Adrenal gland (tissue), 12 donors: Measurements from ENCODE around the gene KRTAP10-2. TPM values are rescaled to one million over a fixed set of nuclear protein-coding genes. Genes with fewer than 3 reads are reported as not detected.

Source experiments
- DNase-seq, 7 donors: peaks; one replicate each; pipeline ENCODE4 v3.0.0-alpha.2; 2019 to 2020
- H3K27ac ChIP-seq, 5 donors: fragments of 200-600 bp; sonication (generic) in 4 of 5; 1 replicate in 3 of 5; 2 replicates in 2 of 5; pipeline versions ENCODE4 v1.5.1 to v1.8.0; 2016 to 2020; ENCODE audit warnings: mild to moderate bottlenecking in 1 of 5
- H3K27me3 ChIP-seq: fragments of 200-600 bp; 2 replicates; pipeline ENCODE4 v1.8.0; 2021
- H3K36me3 ChIP-seq, 2 donors: fragments of 200-600 bp; replicated peaks in 1 of 2; 1 replicate in 1 of 2; 2 replicates in 1 of 2; pipeline versions ENCODE4 v1.5.1 to v1.8.0; 2018 to 2022
- H3K4me1 ChIP-seq, 2 donors: fragments of 200-600 bp; replicated peaks in 1 of 2; 1 replicate in 1 of 2; 2 replicates in 1 of 2; pipeline versions ENCODE4 v1.5.1 to v1.8.0; 2018 to 2021
- H3K4me3 ChIP-seq, 4 donors: fragments of 200-600 bp; sonication (generic) in 3 of 4; one replicate each; pipeline ENCODE4 v1.5.1; 2016 to 2018
- H3K9me3 ChIP-seq, 3 donors: fragments of 200-600 bp; sonication (generic) in 1 of 3; replicated peaks in 1 of 3; 1 replicate in 2 of 3; 2 replicates in 1 of 3; pipeline versions ENCODE4 v1.5.1 to v1.8.0; 2016 to 2021
- POLR2A ChIP-seq, 2 donors: fragments of 450-650 bp; IDR thresholded peaks; one replicate each; pipeline ENCODE4 v1.6.1; 2017; ENCODE audit warnings: antibody characterized with exemption in 2 of 2, mild to moderate bottlenecking in 2 of 2, moderate library complexity in 1 of 2
- WGBS, 4 donors: extraction: QIAGEN DNeasy Blood & Tissue Kit in 2 of 4; methylation state at CpG; one replicate each; pipeline versions ENCODE4 v1.1.5 to v1.1.7; 2013 to 2017; 5-methylcytosine and 5-hydroxymethylcytosine counted together
- intact Hi-C, 2 donors: fragments of 100-400 bp; cut with DNase I; formaldehyde crosslinking; loops; one replicate each; pipeline versions ENCODE4 v1.14.1 to v1.15.0; 2022 to 2023
- polyA plus RNA-seq, 3 donors: library from polyadenylated mRNA; stranded (reverse); fragments of 200-250 nt in 2 of 3; fragments of 350-450 nt in 1 of 3; fragmentation: Illumina TruSeq in 1 of 3; extraction: RNeasy Lipid Tissue Mini Kit (QIAGEN cat#74804) in 1 of 3; gene quantifications; one replicate each; pipeline ENCODE4 v1.2.3, GENCODE V29; 2013 to 2014
- total RNA-seq, 9 donors: library from RNA; depleted of rRNA in 4 of 9; stranded (reverse); fragments of >200 nt in 4 of 9; fragments of 120-200 nt in 1 of 9; fragmentation: NEBNext Ultra II Directional in 1 of 9; extraction: Animal tissue kit (Norgen Biotek cat#: 25700) in 1 of 9; gene quantifications; one replicate each; pipeline versions ENCODE4 v1.1.0 to v1.2.4, GENCODE V29; 2013 to 2023
- TF ChIP-seq, protein P1 (sequence below), 6 experiments: fragments of 450-650 bp in 4 of 6; fragments of 200-600 bp in 2 of 6; sonication (generic) in 1 of 6; IDR thresholded peaks; 1 replicate in 5 of 6; 2 replicates in 1 of 6; pipeline versions ENCODE4 v1.5.1 to v1.8.0; 2016 to 2021; ENCODE audit warnings: antibody characterized with exemption in 6 of 6, mild to moderate bottlenecking in 2 of 6, moderate library complexity in 1 of 6
- donor health status: healthy with polysubstance abuse.
- donor health status: Bipolar disorder and iron deficiency.
- donor health status: DM: yes; HTN: yes; CAD: no.
- donor health status: DM: no; HTN: no; CAD: no.
- donor health status: DM: no; HTN: no; CAD: no.
- donor health status: DM: yes; HTN: yes; CAD: no.

KRTAP10-2 gene
- total and polyA plus RNA-seq, 12 donors: not detected

DNA sequence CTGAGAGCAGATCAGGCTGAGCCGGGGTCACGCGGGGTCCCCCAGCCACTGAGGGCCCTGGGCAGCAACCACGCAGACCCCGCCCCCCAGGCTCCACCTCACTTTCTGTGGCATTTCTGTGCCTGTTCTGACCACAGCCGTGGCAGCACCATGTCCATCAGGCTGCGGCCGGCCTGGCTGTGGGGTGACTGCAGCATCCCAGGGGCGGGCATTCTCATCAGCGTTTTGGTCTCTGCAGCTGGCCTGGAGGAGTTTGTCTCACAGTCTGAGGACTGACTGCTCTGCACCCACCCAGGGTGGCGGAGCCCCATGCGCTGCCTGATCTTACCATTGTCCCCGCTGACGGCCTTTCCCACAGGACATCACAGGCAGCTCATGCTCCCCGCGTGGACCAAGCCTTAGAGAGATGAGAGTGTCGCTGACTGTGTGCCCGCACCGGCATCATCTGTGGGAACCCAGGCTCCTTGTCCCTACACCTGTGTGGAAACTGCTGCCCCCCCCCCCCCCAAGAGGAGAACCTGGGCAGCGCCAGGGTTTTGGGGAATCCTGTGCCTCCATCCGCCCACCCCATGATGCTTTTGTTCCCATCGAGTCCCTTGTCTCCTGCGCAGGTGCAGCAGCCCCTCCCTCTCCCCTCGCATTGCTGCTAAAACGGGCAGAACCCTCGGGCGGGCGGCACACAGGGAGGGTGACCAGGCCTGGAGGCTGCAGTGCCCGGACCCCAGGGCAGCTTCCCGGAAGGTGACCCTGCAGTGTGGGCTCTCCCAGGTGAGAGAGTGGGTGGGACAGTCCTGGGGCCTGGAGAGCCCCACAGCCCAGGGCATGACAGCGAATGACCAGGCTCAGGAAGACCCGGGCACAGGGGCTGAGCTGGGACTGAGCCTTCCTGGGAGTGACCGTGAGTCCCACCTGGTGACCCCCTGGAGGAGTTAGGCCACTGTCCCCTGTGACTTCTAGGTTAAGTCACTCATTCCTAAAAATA lies 13.1 kb downstream of the KRTAP10-2 start:
- intact Hi-C loops: no loop called here

DNA sequence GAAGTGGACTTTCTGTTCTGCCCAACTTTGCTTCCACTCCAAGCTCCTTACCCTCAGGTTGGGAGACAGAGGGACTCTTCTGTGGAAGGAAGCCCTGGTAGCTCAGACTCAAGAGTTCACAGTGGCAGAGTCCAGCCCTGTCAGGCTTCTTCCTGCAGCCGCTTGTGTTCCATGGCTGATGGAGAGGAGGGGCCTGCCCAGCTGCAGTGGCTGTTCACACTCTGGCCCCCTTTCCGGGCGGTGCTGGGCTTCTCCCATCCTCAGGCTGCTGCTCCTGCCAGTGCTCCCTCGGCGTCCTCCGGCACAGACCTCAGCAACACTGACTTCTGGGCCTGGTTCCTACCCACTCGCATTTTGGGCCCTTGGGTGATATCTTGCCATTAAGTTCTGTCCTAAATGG lies 15.3 kb downstream of the KRTAP10-2 start:
- no peak overlapping the region for H3K4me3 ChIP-seq
- H3K36me3 ChIP-seq: no peaks in the 10 kb centered on the region
- H3K27me3 ChIP-seq: no peaks in the 10 kb centered on the region
- H3K27ac ChIP-seq: no peak overlapping the region
- H3K4me1 ChIP-seq: no peaks in the 10 kb centered on the region
- no peak for TF ChIP-seq POLR2A (IDR thresholded peaks at IDR 0.05)
- TF ChIP-seq, protein P1, sequence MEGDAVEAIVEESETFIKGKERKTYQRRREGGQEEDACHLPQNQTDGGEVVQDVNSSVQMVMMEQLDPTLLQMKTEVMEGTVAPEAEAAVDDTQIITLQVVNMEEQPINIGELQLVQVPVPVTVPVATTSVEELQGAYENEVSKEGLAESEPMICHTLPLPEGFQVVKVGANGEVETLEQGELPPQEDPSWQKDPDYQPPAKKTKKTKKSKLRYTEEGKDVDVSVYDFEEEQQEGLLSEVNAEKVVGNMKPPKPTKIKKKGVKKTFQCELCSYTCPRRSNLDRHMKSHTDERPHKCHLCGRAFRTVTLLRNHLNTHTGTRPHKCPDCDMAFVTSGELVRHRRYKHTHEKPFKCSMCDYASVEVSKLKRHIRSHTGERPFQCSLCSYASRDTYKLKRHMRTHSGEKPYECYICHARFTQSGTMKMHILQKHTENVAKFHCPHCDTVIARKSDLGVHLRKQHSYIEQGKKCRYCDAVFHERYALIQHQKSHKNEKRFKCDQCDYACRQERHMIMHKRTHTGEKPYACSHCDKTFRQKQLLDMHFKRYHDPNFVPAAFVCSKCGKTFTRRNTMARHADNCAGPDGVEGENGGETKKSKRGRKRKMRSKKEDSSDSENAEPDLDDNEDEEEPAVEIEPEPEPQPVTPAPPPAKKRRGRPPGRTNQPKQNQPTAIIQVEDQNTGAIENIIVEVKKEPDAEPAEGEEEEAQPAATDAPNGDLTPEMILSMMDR (IDR thresholded peaks at IDR 0.05): no peak
- WGBS, 4 donors: 50 to 71% (median 61%) methylated on average over 7 of the region's 7 CpGs
- intact Hi-C loops: no loop called here
- H3K9me3 ChIP-seq: no peaks in the 10 kb centered on the region
- peak in 1 of 7 donors; percentile 1 for DNase-seq

More for the DNA sequence above, 13.1 kb downstream of the KRTAP10-2 start:
- peak in 1 of 7 donors; percentile 31 for DNase-seq
- Histone ChIP-seq H3K36me3 (no peaks in the 10 kb centered on the region), H3K9me3 (no peaks in the 10 kb centered on the region), H3K4me1 (no peaks in the 10 kb centered on the region), H3K27me3 (no peaks in the 10 kb centered on the region), H3K27ac (no peak overlapping the region), H3K4me3 (no peak overlapping the region)
- 87 to 91% (median 90%) methylated on average over 18 to 33 of the region's 33 CpGs for WGBS, 4 donors
- TF ChIP-seq, protein P1 (IDR thresholded peaks at IDR 0.05): no peak
- no peak for TF ChIP-seq POLR2A (IDR thresholded peaks at IDR 0.05)

DNA sequence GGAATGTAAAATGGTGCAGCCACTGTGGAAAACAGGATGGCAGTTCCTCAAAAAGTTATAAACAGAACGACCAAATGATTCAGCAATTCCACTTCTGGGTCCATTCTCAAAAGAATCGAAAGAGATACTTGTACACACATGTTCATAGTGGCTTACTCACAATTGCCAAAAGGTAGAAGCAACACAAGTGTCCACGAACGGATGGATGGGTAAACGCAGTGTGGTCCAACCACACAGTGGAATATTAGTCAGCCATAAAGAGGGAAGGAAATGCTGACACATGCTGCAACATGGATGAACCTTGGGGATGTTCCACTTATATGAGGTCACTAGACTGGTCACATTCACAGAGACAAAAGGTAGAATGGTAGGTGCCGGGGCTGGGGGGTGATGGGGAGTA lies 16.6 kb downstream of the KRTAP10-2 start:
- TF ChIP-seq POLR2A (IDR thresholded peaks at IDR 0.05): no peak
- TF ChIP-seq, protein P1 (IDR thresholded peaks at IDR 0.05): no peak
- Histone ChIP-seq H3K4me3 (no peak overlapping the region), H3K27me3 (no peaks in the 10 kb centered on the region), H3K9me3 (no peaks in the 10 kb centered on the region), H3K36me3 (no peaks in the 10 kb centered on the region), H3K4me1 (no peaks in the 10 kb centered on the region), H3K27ac (no peak overlapping the region)
- intact Hi-C loops: no loop called here
- DNase-seq: peak in 1 of 7 donors; percentile 5
- 87 to 99% (median 91%) methylated on average over 6 of the region's 6 CpGs for WGBS, 4 donors

DNA sequence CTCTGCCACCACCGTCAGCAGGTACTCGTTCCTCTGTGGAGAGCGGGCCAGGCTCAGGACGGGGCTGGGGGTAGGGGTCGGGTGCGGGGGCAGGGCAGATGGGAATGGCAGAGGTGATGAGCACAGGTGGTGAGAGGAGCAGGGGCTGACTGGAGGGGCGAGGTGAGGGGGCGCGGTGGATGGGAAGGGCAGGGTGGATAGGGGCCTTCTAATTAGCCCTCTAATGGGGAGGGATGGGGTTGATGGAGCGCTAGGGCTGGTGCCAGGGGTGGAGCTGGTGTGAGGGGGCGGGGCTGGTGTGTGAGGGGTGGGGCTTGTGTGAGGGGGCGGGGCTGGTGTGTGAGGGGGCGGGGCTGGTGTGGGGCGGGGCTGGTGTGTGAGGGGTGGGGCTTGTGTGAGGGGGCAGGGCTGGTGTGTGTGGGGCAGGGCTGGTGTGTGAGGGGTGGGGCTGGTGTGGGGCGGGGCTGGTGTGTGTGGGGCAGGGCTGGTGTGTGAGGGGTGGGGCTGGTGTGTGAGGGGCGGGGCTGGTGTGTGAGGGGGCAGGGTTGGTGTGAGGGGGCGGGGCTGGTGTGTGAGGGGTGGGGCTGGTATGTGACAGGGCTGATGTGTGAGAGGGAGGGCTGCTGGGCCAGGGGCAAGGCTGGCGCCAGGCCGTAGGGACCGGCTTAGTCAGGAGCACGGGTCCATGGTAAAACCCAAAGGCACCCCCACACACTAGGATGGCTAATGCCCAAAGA lies 17.2 kb downstream of the KRTAP10-2 start:
- intact Hi-C loops: no loop called here
- Histone ChIP-seq H3K9me3 (no peaks in the 10 kb centered on the region), H3K4me1 (no peaks in the 10 kb centered on the region), H3K4me3 (no peak overlapping the region), H3K36me3 (no peaks in the 10 kb centered on the region), H3K27me3 (no peaks in the 10 kb centered on the region), H3K27ac (no peak overlapping the region)
- TF ChIP-seq POLR2A (IDR thresholded peaks at IDR 0.05): no peak
- TF ChIP-seq, protein P1 (IDR thresholded peaks at IDR 0.05): no peak
- WGBS, 4 donors: 85 to 91% (median 89%) methylated on average over 6 to 21 of the region's 21 CpGs
- DNase-seq: peak in 1 of 7 donors; percentile 13
